Stimulated activated CD4-positive, alpha-beta T cell treated with anti-CD3 and anti-CD28 coated beads, Interleukin-1b, Interleukin-23, amount 100 ng/mL, for 1 hour (primary cell): ENCODE data around the gene VPS4A.

Experiments
- DNase-seq, 2 donors: peaks; one replicate each; pipeline ENCODE4 v3.0.0-alpha.2; 2020; ENCODE audit warnings: low read depth in 2 of 2

VPS4A gene

GRCh38 chr16:69365901-69366300 lies 54.8 kb downstream of the VPS4A start:
- DNase-seq: no peak

- DNase-seq: no peak
Measured at GRCh38 chr16:69366431-69366830, 55.3 kb downstream of the VPS4A start.

- DNase-seq: no peak
Measured at GRCh38 chr16:69367980-69368379, 56.8 kb downstream of the VPS4A start.

- DNase-seq: no peak
Measured at GRCh38 chr16:69368866-69369265, 57.7 kb downstream of the VPS4A start.

- no peak for DNase-seq
Measured at GRCh38 chr16:69371564-69371963, 60.4 kb downstream of the VPS4A start.

- DNase-seq: no peak
Measured at GRCh38 chr16:69373019-69373418, 61.9 kb downstream of the VPS4A start.
